ENCODE measurements around the gene SH3D21. TPM values are rescaled to one million over a fixed set of nuclear protein-coding genes. Genes with fewer than 3 reads are reported as not detected.

Gene SH3D21
- total and polyA plus RNA-seq, 8 donors, result 0.41 to 2.6 (median 0.85) TPM

DNA sequence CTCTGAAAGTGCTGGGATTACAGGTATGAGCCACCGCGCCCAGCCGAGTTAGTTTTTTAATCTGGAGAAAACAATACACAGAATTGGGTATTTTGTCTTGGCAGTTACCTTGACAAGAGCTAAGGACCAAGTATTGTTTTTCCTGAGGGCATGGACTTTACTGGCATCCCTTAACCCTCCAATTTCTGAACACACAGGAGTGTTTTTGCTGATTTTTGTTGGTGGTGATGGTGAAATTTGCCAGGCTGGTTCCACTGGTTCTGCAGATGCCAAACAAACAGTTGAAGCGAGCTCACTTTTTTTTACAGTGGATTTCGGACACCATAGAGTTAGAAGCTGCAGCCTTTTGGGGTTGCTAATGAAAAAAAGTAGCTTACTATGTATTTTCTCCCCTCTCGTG, 37.2 kb upstream of the SH3D21 start:
- peak; percentile 9 to 32 (median 24) for ATAC-seq
- intact Hi-C loops (cut with DNase I), result no loop called here
- TF ChIP-seq, protein P1, sequence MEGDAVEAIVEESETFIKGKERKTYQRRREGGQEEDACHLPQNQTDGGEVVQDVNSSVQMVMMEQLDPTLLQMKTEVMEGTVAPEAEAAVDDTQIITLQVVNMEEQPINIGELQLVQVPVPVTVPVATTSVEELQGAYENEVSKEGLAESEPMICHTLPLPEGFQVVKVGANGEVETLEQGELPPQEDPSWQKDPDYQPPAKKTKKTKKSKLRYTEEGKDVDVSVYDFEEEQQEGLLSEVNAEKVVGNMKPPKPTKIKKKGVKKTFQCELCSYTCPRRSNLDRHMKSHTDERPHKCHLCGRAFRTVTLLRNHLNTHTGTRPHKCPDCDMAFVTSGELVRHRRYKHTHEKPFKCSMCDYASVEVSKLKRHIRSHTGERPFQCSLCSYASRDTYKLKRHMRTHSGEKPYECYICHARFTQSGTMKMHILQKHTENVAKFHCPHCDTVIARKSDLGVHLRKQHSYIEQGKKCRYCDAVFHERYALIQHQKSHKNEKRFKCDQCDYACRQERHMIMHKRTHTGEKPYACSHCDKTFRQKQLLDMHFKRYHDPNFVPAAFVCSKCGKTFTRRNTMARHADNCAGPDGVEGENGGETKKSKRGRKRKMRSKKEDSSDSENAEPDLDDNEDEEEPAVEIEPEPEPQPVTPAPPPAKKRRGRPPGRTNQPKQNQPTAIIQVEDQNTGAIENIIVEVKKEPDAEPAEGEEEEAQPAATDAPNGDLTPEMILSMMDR (IDR thresholded peaks at IDR 0.05), result no peak
- no peak for DNase-seq
- H3K4me1 ChIP-seq, result peaks cover 3 to 18% (median 10%) of the 10 kb centered on the region in 3 donors
- WGBS, 2 donors, result 39 to 42% methylated on average over 6 of the region's 6 CpGs
- no peak overlapping the region for H3K4me3 ChIP-seq
- H3K27me3 ChIP-seq, result no peaks in the 10 kb centered on the region
- no peak for FAIRE-seq
- peak overlapping the region in 1 of 4 donors; percentile 19 for H3K27ac ChIP-seq
- H3K9me3 ChIP-seq, result no peaks in the 10 kb centered on the region
- no peaks in the 10 kb centered on the region for H3K36me3 ChIP-seq

DNA sequence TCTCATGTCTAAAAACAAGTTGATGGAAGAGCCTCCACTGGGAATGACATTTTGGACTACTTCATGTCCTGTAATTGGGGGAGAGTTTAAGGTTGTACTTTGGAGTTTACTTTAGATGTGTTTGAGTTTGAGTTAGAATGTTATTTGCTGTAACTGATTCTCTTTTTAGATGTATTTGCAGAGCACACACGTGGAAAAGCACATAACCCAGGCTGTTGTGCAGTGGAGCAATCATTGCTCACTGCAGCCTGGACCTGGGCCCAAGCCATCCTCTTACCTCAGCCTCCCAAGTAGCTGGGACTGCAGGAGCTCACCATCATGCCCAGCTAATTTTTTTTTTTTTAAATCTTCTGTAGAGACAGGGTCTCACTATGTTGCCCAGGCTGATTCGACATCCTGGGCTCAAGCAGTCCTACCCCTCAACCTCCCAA, 36.7 kb upstream of the SH3D21 start:
- Histone ChIP-seq H3K4me1 (peaks cover 3 to 18% (median 10%) of the 10 kb centered on the region in 3 donors), H3K9me3 (no peaks in the 10 kb centered on the region), H3K36me3 (no peaks in the 10 kb centered on the region), H3K27me3 (no peaks in the 10 kb centered on the region), H3K4me3 (no peak overlapping the region), H3K27ac (peak overlapping the region in 1 of 4 donors; percentile 19)
- TF ChIP-seq, protein P1 (IDR thresholded peaks at IDR 0.05), result no peak
- DNase-seq (peak in 3 of 6 donors; percentile 48 to 51 (median 48)), FAIRE-seq (no peak), ATAC-seq (peak; percentile 85 to 94 (median 88))
- 37 to 39% methylated on average over 2 of the region's 2 CpGs for WGBS, 2 donors
- intact Hi-C loops (cut with DNase I), result no loop called here

DNA sequence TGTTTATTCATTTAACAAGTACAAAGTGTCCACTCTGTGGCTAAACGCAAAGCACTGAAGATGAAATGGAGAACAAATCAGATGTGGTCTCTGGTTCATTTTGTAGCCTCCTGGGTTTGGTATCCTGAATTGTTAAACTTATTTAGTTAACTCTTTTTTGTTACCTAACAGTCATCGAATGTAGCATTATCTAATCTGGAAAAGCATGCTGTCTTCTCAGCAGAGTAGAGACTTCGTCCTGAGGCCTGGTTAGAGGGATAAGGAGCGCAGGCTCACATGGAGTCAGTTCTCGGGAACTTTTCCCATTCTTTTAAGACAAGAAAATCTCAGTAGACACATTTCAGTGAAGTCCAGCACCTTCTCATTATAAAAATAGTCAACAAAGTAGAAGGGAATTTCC, 33.1 kb upstream of the SH3D21 start:
- intact Hi-C loops (cut with DNase I), result no loop called here
- Histone ChIP-seq H3K27me3 (no peaks in the 10 kb centered on the region), H3K27ac (no peak overlapping the region), H3K36me3 (no peaks in the 10 kb centered on the region), H3K4me3 (no peak overlapping the region), H3K9me3 (no peaks in the 10 kb centered on the region), H3K4me1 (peaks cover 0 to 18% (median 10%) of the 10 kb centered on the region in 3 donors)
- FAIRE-seq (no peak), ATAC-seq (no peak), DNase-seq (no peak)
- TF ChIP-seq, protein P1 (IDR thresholded peaks at IDR 0.05), result no peak
- 59 to 61% methylated on average over 5 of the region's 5 CpGs for WGBS, 2 donors

DNA sequence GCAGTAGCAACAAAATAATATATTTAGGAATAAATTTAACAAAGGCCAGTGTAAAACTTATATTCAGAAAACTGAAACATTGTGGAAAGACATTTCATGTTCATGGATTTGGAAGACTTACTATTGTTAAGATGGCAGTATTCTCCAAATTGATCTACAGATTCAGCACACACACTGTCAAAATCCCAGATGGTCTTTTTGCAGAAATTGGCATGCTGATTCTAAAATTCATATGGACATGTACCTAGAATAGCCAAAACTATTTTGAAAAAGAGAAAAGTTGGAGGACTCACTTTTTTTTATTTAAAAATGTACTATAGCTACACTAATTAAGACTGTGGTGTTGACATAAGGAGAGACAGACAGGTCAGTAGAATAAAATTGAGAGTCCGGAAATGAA, 32.0 kb upstream of the SH3D21 start:
- ATAC-seq, result no peak
- 88 to 94% methylated on average over 1 of the region's 1 CpG for WGBS, 2 donors

DNA sequence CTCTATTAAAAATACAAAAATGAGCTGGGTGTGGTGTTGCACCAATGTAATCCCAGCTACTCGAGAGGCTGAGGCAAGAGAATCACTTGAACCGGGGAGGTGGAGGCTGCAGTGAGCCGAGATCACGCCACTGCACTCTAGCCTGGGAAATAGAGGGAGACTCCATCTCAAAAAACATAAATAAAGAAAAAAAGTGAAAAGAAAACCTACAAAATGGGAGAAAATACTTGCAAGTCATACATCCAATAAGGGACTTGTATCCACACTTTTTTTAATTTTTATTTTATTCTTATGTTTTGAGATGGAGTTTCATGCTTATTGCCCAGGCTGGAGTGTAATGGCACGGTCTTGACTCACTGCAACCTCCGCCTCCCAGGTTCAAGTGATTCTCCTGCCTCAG, 29.5 kb upstream of the SH3D21 start:
- Histone ChIP-seq H3K36me3 (no peaks in the 10 kb centered on the region), H3K4me3 (no peak overlapping the region), H3K27me3 (no peaks in the 10 kb centered on the region), H3K9me3 (no peaks in the 10 kb centered on the region), H3K4me1 (peaks cover 0 to 15% (median 13%) of the 10 kb centered on the region in 3 donors), H3K27ac (no peak overlapping the region)
- FAIRE-seq (no peak), ATAC-seq (no peak), DNase-seq (no peak)
- intact Hi-C loops (cut with DNase I), result no loop called here
- TF ChIP-seq, protein P1 (IDR thresholded peaks at IDR 0.05), result no peak
- WGBS, 2 donors, result 97 to 98% methylated on average over 6 of the region's 6 CpGs

More for the DNA sequence above, 32.0 kb upstream of the SH3D21 start:
- H3K4me3 ChIP-seq, result no peak overlapping the region
- TF ChIP-seq, protein P1 (IDR thresholded peaks at IDR 0.05), result no peak
- intact Hi-C loops (cut with DNase I), result no loop called here
- H3K27me3 ChIP-seq, result no peaks in the 10 kb centered on the region
- no peaks in the 10 kb centered on the region for H3K9me3 ChIP-seq
- H3K36me3 ChIP-seq, result no peaks in the 10 kb centered on the region
- H3K4me1 ChIP-seq, result peaks cover 7 to 16% (median 8%) of the 10 kb centered on the region in 3 donors
- no peak for DNase-seq
- no peak overlapping the region for H3K27ac ChIP-seq
- no peak for FAIRE-seq
